K562 (cell line): Measurements from ENCODE around the gene NME7. TPM values are rescaled to one million over a fixed set of nuclear protein-coding genes. Genes with fewer than 3 reads are reported as not detected.

ENCODE experiments used
- CBX3 ChIP-seq, 2 experiments: IDR thresholded peaks; 1 replicate in 1 of 2; 2 replicates in 1 of 2; pipeline ENCODE4 v1.6.1; 2012; ENCODE audit warnings: inconsistent platforms in 2 of 2, low read length in 2 of 2, borderline replicate concordance in 1 of 2, control low read depth in 1 of 2
- CREM ChIP-seq: IDR thresholded peaks from 2 replicates; pipeline ENCODE4 v1.6.1; 2014; ENCODE audit warnings: antibody characterized with exemption, low read depth
- ETV1 ChIP-seq: fragments of 450-650 bp; conservative IDR thresholded peaks from 2 replicates; pipeline ENCODE4 v1.6.1; 2016; ENCODE audit warnings: missing genetic modification characterization, control low read depth, low read depth, missing compliant biosample characterization
- FOXK2 ChIP-seq, 2 experiments: fragments of 450-650 bp; IDR thresholded peaks in 1 of 2; conservative IDR thresholded peaks in 1 of 2; 2 replicates each; pipeline ENCODE4 v1.6.1; 2016; ENCODE audit warnings: low read depth in 2 of 2, mild to moderate bottlenecking in 1 of 2
- GTF2F1 ChIP-seq: IDR thresholded peaks from 2 replicates; pipeline ENCODE4 v1.6.1; 2011; ENCODE audit warnings: low read depth, low read length, improper control_type of control experiment
- KDM5B ChIP-seq: fragments of 200-600 bp; sonication (generic); IDR thresholded peaks from 2 replicates; pipeline ENCODE4 v1.6.1; 2012; ENCODE audit warnings: low read depth, mild to moderate bottlenecking, moderate library complexity, low read length, control low read depth, inconsistent platforms; ENCODE audit not compliant: insufficient replicate concordance
- MTA2 ChIP-seq: fragments of 450-650 bp; IDR thresholded peaks from 2 replicates; pipeline ENCODE4 v1.6.1; 2016; ENCODE audit warnings: low read depth
- MTA3 ChIP-seq: fragments of 450-650 bp; formaldehyde crosslinking; IDR thresholded peaks from 2 replicates; pipeline ENCODE4 v1.6.1; 2017; ENCODE audit warnings: mild to moderate bottlenecking, borderline replicate concordance
- MXI1 ChIP-seq: IDR thresholded peaks from 2 replicates; pipeline ENCODE4 v1.6.1; 2011; ENCODE audit warnings: low read depth, mild to moderate bottlenecking, improper control_type of control experiment, low read length
- PHF8 ChIP-seq: fragments of 200-600 bp; sonication (generic); IDR thresholded peaks from 2 replicates; pipeline ENCODE4 v1.6.1; 2012; ENCODE audit warnings: mixed run types, mild to moderate bottlenecking, inconsistent platforms, low read length, moderate library complexity, borderline replicate concordance
- SIN3B ChIP-seq: fragments of 450-650 bp; IDR thresholded peaks from 2 replicates; pipeline ENCODE4 v1.6.1; 2017; ENCODE audit warnings: low read depth, mild to moderate bottlenecking, moderate library complexity
- SPI1 ChIP-seq: IDR thresholded peaks from 2 replicates; pipeline ENCODE4 v1.6.1; 2011; ENCODE audit warnings: low read depth, low read length, control low read depth, borderline replicate concordance
- TOE1 ChIP-seq, 2 experiments: fragments of 450-650 bp in 1 of 2; sonication (generic) in 1 of 2; formaldehyde crosslinking in 1 of 2; IDR thresholded peaks; 2 replicates each; pipeline versions ENCODE4 v1.7.1 to v1.8.0; 2016 to 2022; ENCODE audit warnings: borderline replicate concordance in 2 of 2, mild to moderate bottlenecking in 2 of 2, antibody characterized with exemption in 1 of 2, inconsistent platforms in 1 of 2, low read depth in 1 of 2, missing genetic modification reagents in 1 of 2, moderate library complexity in 1 of 2
- ZNF175 ChIP-seq: fragments of 200-800 bp; sonication (Bioruptor generic); IDR thresholded peaks from 2 replicates; pipeline ENCODE4 v1.6.1; 2016; ENCODE audit warnings: low read depth, mild to moderate bottlenecking, missing genetic modification characterization, missing compliant biosample characterization
- ZNF589 ChIP-seq: fragments of 200-800 bp; sonication (Bioruptor generic); IDR thresholded peaks from 2 replicates; pipeline ENCODE4 v1.6.1; 2016; ENCODE audit warnings: low read depth, missing genetic modification characterization, missing compliant biosample characterization
- ZZZ3 ChIP-seq: fragments of 450-650 bp; IDR thresholded peaks from 2 replicates; pipeline ENCODE4 v1.6.1; 2016; ENCODE audit warnings: antibody characterized with exemption, mild to moderate bottlenecking, moderate library complexity
- polyA plus RNA-seq, 8 experiments: library from polyadenylated mRNA; depleted of rRNA in 4 of 8; stranded (reverse) in 5 of 8; unstranded in 3 of 8; fragments of >200 nt; fragmentation: Nextera tagmentation in 2 of 8; fragmentation: Illumina TruSeq in 1 of 8; extraction: Ambion mirVana in 2 of 8; extraction: Trizol in 1 of 8; gene quantifications; 2 replicates each; pipeline versions ENCODE4 v1.2.1 to v1.2.3, GENCODE V29; 2011 to 2014; ENCODE audit warnings: inconsistent platforms in 1 of 8, missing spikeins in 1 of 8
- total RNA-seq, 7 experiments: library from RNA; depleted of rRNA in 6 of 7; stranded (reverse); fragments of >200 nt in 6 of 7; fragmentation: Illumina TruSeq in 2 of 7; extraction: Trizol in 2 of 7; gene quantifications; 2 replicates each; pipeline versions ENCODE4 v1.2.1 to v1.2.3, GENCODE V29; 2011 to 2021; ENCODE audit warnings: low replicate concordance in 1 of 7
- TF ChIP-seq, protein P1 (sequence below), 2 experiments: fragments of 450-650 bp; conservative IDR thresholded peaks; 2 replicates each; pipeline ENCODE4 v1.6.1; 2017; ENCODE audit warnings: mild to moderate bottlenecking in 2 of 2, moderate library complexity in 2 of 2
- TF ChIP-seq, protein P2 (sequence below): fragments of 450-650 bp; IDR thresholded peaks from 2 replicates; pipeline ENCODE4 v1.7.1; 2018; ENCODE audit warnings: mild to moderate bottlenecking, low read depth; ENCODE audit not compliant: partially characterized antibody
- TF ChIP-seq, protein P3 (sequence below): fragments of 150-350 bp; conservative IDR thresholded peaks from 2 replicates; pipeline ENCODE4 v1.6.1; 2014; ENCODE audit warnings: low read length

The NME7 gene
- total and polyA plus RNA-seq, 9 of the 15 experiments (the other 6 are each of a cell fraction or from before 2014, with no cell fraction given), result 7.9 to 43.2 (median 23.9) TPM

DNA sequence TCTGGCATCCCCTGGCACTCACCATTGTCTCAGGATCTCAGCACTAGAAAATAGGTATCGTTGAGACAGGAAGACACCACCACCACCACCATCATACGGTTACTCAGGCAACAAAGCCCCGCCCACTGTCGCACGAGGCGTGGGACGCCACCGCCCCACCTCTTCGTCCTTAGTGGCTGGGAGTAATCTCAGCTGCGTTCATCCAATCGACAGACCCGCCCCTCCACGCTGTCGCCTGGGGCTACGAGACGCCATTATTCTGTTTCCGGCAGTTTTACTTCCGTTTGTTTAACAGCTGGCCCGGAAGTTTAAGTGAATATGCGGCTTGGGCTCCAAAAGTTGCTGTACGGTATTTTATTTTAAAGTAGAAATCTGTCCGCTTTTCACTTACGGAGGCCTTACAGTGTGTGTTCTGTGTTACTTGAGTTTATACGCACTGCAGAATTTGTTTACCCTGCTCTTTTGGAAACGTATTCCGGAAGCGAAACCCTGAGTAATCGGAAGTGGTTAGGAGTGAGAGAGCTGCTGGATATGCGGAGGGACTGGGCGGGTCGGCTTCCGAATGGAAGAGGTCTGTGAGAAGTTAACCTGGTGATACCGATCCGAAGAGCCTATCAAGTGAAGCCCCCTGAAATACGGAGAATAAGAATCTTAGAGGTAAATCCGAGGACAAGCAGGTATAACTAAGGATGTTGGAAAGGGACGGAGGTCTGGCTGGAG is at the start of gene NME7, which contains the start of gene BLZF1 (continued):
- TF ChIP-seq, protein P1, sequence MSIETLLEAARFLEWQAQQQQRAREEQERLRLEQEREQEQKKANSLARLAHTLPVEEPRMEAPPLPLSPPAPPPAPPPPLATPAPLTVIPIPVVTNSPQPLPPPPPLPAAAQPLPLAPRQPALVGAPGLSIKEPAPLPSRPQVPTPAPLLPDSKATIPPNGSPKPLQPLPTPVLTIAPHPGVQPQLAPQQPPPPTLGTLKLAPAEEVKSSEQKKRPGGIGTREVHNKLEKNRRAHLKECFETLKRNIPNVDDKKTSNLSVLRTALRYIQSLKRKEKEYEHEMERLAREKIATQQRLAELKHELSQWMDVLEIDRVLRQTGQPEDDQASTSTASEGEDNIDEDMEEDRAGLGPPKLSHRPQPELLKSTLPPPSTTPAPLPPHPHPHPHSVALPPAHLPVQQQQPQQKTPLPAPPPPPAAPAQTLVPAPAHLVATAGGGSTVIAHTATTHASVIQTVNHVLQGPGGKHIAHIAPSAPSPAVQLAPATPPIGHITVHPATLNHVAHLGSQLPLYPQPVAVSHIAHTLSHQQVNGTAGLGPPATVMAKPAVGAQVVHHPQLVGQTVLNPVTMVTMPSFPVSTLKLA (conservative IDR thresholded peaks at IDR 0.05), result peak; percentile 96 to 98
- 0 out of 2 replicates have a peak, but pooled peaks have one; percentile 10 for TF ChIP-seq GTF2F1
- TF ChIP-seq SIN3B, result no peak
- peak; percentile 66; the same call in 1 of the 2 replicates for TF ChIP-seq PHF8
- peak; percentile 96 for TF ChIP-seq ETV1 (tag)
- TF ChIP-seq ZZZ3, result peak; percentile 81
- TF ChIP-seq MTA3, result peak; percentile 34; the same call in 1 of the 2 replicates
- TF ChIP-seq MTA2, result peak; percentile 75
- TF ChIP-seq ZNF589 (CRISPR knock-in tag), result 0 out of 2 replicates have a peak, but pooled peaks have one; percentile 19
- peak; percentile 94 for TF ChIP-seq MXI1
- TF ChIP-seq FOXK2 (conservative IDR thresholded peaks at IDR 0.05 in 1 of 2, IDR thresholded peaks at IDR 0.05 in 1 of 2; ENCODE audit: low read depth in 2 of 2), result peak; percentile 86 to 89
- peak; percentile 84 for TF ChIP-seq KDM5B
- TF ChIP-seq SPI1, result peak; percentile 47; the same call in 1 of the 2 replicates
- peak; percentile 89 for TF ChIP-seq CREM
- TF ChIP-seq ZNF175, result 0 out of 2 replicates have a peak, but pooled peaks have one; percentile 49
- TF ChIP-seq, protein P2, sequence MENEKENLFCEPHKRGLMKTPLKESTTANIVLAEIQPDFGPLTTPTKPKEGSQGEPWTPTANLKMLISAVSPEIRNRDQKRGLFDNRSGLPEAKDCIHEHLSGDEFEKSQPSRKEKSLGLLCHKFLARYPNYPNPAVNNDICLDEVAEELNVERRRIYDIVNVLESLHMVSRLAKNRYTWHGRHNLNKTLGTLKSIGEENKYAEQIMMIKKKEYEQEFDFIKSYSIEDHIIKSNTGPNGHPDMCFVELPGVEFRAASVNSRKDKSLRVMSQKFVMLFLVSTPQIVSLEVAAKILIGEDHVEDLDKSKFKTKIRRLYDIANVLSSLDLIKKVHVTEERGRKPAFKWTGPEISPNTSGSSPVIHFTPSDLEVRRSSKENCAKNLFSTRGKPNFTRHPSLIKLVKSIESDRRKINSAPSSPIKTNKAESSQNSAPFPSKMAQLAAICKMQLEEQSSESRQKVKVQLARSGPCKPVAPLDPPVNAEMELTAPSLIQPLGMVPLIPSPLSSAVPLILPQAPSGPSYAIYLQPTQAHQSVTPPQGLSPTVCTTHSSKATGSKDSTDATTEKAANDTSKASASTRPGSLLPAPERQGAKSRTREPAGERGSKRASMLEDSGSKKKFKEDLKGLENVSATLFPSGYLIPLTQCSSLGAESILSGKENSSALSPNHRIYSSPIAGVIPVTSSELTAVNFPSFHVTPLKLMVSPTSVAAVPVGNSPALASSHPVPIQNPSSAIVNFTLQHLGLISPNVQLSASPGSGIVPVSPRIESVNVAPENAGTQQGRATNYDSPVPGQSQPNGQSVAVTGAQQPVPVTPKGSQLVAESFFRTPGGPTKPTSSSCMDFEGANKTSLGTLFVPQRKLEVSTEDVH, result peak; percentile 97
- peak in 1 of 2 experiments; percentile 66; a peak in 2 of 3 replicates for TF ChIP-seq CBX3 (IDR thresholded peaks at IDR 0.05; ENCODE audit: borderline replicate concordance in 1 of 2, low read length in 2 of 2)
- TF ChIP-seq, protein P3, sequence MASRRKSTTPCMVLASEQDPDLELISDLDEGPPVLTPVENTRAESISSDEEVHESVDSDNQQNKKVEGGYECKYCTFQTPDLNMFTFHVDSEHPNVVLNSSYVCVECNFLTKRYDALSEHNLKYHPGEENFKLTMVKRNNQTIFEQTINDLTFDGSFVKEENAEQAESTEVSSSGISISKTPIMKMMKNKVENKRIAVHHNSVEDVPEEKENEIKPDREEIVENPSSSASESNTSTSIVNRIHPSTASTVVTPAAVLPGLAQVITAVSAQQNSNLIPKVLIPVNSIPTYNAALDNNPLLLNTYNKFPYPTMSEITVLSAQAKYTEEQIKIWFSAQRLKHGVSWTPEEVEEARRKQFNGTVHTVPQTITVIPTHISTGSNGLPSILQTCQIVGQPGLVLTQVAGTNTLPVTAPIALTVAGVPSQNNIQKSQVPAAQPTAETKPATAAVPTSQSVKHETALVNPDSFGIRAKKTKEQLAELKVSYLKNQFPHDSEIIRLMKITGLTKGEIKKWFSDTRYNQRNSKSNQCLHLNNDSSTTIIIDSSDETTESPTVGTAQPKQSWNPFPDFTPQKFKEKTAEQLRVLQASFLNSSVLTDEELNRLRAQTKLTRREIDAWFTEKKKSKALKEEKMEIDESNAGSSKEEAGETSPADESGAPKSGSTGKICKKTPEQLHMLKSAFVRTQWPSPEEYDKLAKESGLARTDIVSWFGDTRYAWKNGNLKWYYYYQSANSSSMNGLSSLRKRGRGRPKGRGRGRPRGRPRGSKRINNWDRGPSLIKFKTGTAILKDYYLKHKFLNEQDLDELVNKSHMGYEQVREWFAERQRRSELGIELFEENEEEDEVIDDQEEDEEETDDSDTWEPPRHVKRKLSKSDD, result no peak
- TF ChIP-seq TOE1 (IDR thresholded peaks at IDR 0.05; ENCODE audit: borderline replicate concordance), result peak; percentile 26; the same call in 1 of the 2 replicates
- TF ChIP-seq TOE1 (CRISPR knock-in tag; IDR thresholded peaks at IDR 0.05; ENCODE audit: borderline replicate concordance, low read depth), result no peak
